ENCODE results near the gene LARGE2.

The LARGE2 gene

GRCh38 chr11:45967506-45967905 lies 45.0 kb downstream of the LARGE2 start:
- DNase-seq (ENCODE audit: low read depth) = no peak
- TF ChIP-seq MAX (IDR thresholded peaks at IDR 0.05; ENCODE audit: low read depth, low read length) (no peak), MYC (IDR thresholded peaks at IDR 0.05; ENCODE audit: low read depth, low read length) (no peak), CTCF (IDR thresholded peaks at IDR 0.05; ENCODE audit: low read depth, low read length) (no peak), POLR2A (IDR thresholded peaks at IDR 0.05; ENCODE audit: extremely low read depth, insufficient read length) (no peak)
- H3K4me3 ChIP-seq (ENCODE audit: low read depth, low read length) = no peak overlapping the region

- H3K4me3 ChIP-seq (ENCODE audit: low read depth, low read length) = no peak overlapping the region
- TF ChIP-seq MYC (IDR thresholded peaks at IDR 0.05; ENCODE audit: low read depth, low read length) (no peak), MAX (IDR thresholded peaks at IDR 0.05; ENCODE audit: low read depth, low read length) (no peak), POLR2A (IDR thresholded peaks at IDR 0.05; ENCODE audit: extremely low read depth, insufficient read length) (no peak), CTCF (IDR thresholded peaks at IDR 0.05; ENCODE audit: low read depth, low read length) (no peak)
- DNase-seq (ENCODE audit: low read depth) = peak; percentile 7
Measured at GRCh38 chr11:45968901-45969300, 46.4 kb downstream of the LARGE2 start.

- DNase-seq (ENCODE audit: low read depth) = no peak
- no peak overlapping the region for H3K4me3 ChIP-seq (ENCODE audit: low read depth, low read length)
- no peak for TF ChIP-seq CTCF (IDR thresholded peaks at IDR 0.05; ENCODE audit: low read depth, low read length)
- TF ChIP-seq MAX (IDR thresholded peaks at IDR 0.05; ENCODE audit: low read depth, low read length) = no peak
- no peak for TF ChIP-seq MYC (IDR thresholded peaks at IDR 0.05; ENCODE audit: low read depth, low read length)
- no peak for TF ChIP-seq POLR2A (IDR thresholded peaks at IDR 0.05; ENCODE audit: extremely low read depth, insufficient read length)
Measured at GRCh38 chr11:45973601-45974000, 51.1 kb downstream of the LARGE2 start.

GRCh38 chr11:45974806-45975205 lies 52.4 kb downstream of the LARGE2 start:
- DNase-seq (ENCODE audit: low read depth) = no peak
- TF ChIP-seq MAX (IDR thresholded peaks at IDR 0.05; ENCODE audit: low read depth, low read length) (no peak), MYC (IDR thresholded peaks at IDR 0.05; ENCODE audit: low read depth, low read length) (no peak), POLR2A (IDR thresholded peaks at IDR 0.05; ENCODE audit: extremely low read depth, insufficient read length) (no peak), CTCF (IDR thresholded peaks at IDR 0.05; ENCODE audit: low read depth, low read length) (no peak)
- H3K4me3 ChIP-seq (ENCODE audit: low read depth, low read length) = no peak overlapping the region

Measured in NB4 (cell line).